Astrocyte of the spinal cord (primary cell): ENCODE measurements around the gene CCDC85C.

Experiments used
- DNase-seq: peaks from one replicate; pipeline ENCODE4 v3.0.0; 2011; ENCODE audit warnings: low read depth, low spot score
- H3K4me3 ChIP-seq: 2 replicates; pipeline ENCODE4 v1.5.1; 2011; ENCODE audit warnings: low read depth, mild to moderate bottlenecking, low read length, moderate library complexity
- in situ Hi-C: cut with HindIII; loops from 2 replicates; pipeline ENCODE4 v1.10.0; 2017; ENCODE audit warnings: low sequenced_read_pairs
- TF ChIP-seq, protein P1 (sequence below): IDR thresholded peaks from 2 replicates; pipeline ENCODE4 v1.5.1; 2012; ENCODE audit warnings: low read depth, mild to moderate bottlenecking, low read length, inconsistent platforms

Gene CCDC85C

DNA sequence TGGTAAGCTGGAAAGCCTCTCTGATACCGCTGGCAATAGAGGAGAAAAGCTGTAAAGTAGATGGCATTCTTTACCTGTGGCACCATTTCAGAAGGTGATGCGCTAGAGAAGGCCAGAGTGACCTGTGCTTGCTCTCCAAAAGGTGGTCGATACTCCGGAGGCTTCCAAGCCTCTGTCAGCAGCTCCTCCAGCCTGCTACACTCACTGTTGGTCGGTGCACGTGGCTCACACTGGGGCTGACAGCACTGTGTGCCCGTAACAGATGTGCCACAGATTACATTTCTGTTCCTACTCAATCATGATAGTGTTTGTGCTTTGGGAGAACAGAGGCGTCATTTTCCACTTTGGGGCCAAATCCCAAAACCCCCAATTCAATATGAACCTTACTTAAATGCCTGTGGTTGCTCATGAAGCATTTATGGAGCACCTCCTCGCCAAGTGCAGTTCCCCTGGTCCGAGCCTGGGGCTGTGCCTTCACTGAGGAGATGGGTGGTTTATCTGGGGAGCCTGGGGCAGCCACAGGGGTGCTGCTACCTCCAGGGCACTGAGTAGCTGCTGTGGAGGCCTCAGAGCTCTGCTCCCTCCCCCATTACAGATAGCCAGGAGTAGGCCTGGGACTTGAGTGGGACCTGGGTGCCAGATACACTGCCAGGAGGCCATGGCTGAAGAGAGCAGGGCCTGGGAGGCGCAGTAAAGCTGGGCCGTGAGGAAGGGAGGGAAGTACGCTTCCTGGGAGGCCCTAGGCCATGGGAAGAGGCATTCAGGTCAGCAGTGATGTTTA is 96.0 kb downstream of the CCDC85C start:
- H3K4me3 ChIP-seq: no peak overlapping the region
- no peak for DNase-seq
- in situ Hi-C loops: no loop called here
- TF ChIP-seq, protein P1, sequence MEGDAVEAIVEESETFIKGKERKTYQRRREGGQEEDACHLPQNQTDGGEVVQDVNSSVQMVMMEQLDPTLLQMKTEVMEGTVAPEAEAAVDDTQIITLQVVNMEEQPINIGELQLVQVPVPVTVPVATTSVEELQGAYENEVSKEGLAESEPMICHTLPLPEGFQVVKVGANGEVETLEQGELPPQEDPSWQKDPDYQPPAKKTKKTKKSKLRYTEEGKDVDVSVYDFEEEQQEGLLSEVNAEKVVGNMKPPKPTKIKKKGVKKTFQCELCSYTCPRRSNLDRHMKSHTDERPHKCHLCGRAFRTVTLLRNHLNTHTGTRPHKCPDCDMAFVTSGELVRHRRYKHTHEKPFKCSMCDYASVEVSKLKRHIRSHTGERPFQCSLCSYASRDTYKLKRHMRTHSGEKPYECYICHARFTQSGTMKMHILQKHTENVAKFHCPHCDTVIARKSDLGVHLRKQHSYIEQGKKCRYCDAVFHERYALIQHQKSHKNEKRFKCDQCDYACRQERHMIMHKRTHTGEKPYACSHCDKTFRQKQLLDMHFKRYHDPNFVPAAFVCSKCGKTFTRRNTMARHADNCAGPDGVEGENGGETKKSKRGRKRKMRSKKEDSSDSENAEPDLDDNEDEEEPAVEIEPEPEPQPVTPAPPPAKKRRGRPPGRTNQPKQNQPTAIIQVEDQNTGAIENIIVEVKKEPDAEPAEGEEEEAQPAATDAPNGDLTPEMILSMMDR: no peak

- H3K4me3 ChIP-seq: no peak overlapping the region
- TF ChIP-seq, protein P1: no peak
- DNase-seq: no peak
- in situ Hi-C loops: no loop called here
Observed at GRCh38 chr14:99506276-99506675, 97.7 kb downstream of the CCDC85C start.

DNA sequence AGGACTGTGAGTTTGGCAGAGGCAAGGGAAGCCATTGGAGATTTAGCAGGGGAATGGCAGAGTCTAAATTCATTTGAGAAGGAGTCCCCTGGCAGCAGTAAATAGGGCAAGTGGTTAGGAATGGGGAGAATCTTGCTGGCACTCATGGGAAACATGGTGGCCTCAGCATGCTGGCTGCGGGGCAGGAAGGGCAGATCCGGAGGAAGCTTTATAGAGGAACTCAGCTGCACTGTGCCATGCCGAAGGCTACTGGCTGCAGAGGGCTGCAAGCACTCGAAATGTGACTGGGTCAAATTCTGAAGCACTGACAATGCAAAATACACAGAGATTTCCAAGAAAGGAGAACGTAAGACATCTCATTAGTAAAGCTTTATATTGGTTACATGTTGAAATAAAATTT is 98.9 kb downstream of the CCDC85C start:
- in situ Hi-C loops: no loop called here
- TF ChIP-seq, protein P1: no peak
- no peak overlapping the region for H3K4me3 ChIP-seq
- no peak for DNase-seq

- TF ChIP-seq, protein P1: no peak
- no peak overlapping the region for H3K4me3 ChIP-seq
- DNase-seq: no peak
- in situ Hi-C loops: no loop called here
Observed at GRCh38 chr14:99503848-99504453, 100.1 kb downstream of the CCDC85C start.

DNA sequence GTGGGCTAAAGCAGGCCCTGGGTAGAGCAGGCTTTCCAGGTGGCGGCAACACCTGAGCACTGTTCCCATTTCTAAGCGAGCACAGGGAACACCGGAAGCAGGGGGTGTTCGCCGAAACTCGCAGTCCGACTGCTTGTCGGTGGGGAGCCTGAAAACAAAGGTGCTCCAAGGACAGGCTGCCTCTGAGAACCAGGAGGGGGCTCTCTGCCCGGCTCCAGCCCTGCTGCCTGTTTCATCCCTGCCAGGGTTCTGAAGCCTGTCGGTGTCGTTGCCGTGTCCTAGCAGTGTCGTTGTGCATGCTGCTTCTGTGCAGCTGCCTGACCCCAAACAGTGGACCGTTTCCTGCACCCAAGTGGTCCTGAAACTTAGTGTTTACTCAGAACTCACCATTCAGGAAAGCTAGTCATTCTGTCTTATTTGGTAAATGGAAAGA is 101.0 kb downstream of the CCDC85C start:
- in situ Hi-C loops: no loop called here
- DNase-seq: no peak
- TF ChIP-seq, protein P1: no peak
- H3K4me3 ChIP-seq: no peak overlapping the region

GRCh38 chr14:99497894-99498293 is 106.1 kb downstream of the CCDC85C start:
- TF ChIP-seq, protein P1: no peak
- H3K4me3 ChIP-seq: no peak overlapping the region
- in situ Hi-C loops: no loop called here
- no peak for DNase-seq
